Measurements from ENCODE around the gene LAMC2. TPM values are rescaled to one million over a fixed set of nuclear protein-coding genes. Genes with fewer than 3 reads are reported as not detected.
"Not testable (repeated sequence)": the region's sequence is repeated elsewhere in the genome, so short reads cannot be mapped to it uniquely, and the experiment has no call there.

The LAMC2 gene
- total RNA-seq, 2 experiments from 2014 or later, result not detected

- no peak for DNase-seq
- Mint-ChIP-seq H3K4me3 (no peak overlapping the region), H3K9me3 (no peaks in the 10 kb centered on the region), H3K36me3 (no peaks in the 10 kb centered on the region), H3K27ac (no peak overlapping the region), H3K27me3 (peaks cover 9% of the 10 kb centered on the region), H3K4me1 (no peaks in the 10 kb centered on the region)
These were observed 86.4 kb downstream of the LAMC2 start for GRCh38 chr1:183272390-183272848.

DNA sequence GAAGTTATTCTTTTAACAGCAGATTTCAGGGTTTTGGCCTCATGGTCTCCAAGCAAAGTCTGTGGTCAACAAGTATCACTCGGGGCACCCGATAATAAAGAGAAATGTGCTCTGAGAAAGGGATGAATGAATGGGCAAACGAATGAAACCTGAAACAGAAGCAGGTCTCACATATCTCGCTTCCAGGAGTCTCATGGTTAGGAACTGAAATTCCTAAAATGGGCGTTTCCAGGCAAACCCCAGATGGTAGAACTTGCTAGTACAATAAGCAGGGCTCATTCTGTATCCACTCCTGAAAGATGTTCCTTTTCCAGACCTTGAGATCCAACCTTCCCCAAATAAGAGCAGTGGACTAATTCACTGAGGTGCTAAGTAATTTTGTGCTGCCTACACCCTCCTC is 87.2 kb downstream of the LAMC2 start:
- no peak overlapping the region for H3K27ac Mint-ChIP-seq
- H3K4me3 Mint-ChIP-seq, result no peak overlapping the region
- no peaks in the 10 kb centered on the region for H3K36me3 Mint-ChIP-seq
- no peak for DNase-seq
- peaks cover 3% of the 10 kb centered on the region for H3K27me3 Mint-ChIP-seq
- H3K4me1 Mint-ChIP-seq, result no peaks in the 10 kb centered on the region
- H3K9me3 Mint-ChIP-seq, result no peaks in the 10 kb centered on the region

GRCh38 chr1:183273984-183274383 is 87.9 kb downstream of the LAMC2 start:
- H3K36me3 Mint-ChIP-seq, H3K27ac Mint-ChIP-seq, H3K4me1 Mint-ChIP-seq, H3K4me3 Mint-ChIP-seq, H3K27me3 Mint-ChIP-seq, DNase-seq, H3K9me3 Mint-ChIP-seq: not testable (repeated sequence)

DNA sequence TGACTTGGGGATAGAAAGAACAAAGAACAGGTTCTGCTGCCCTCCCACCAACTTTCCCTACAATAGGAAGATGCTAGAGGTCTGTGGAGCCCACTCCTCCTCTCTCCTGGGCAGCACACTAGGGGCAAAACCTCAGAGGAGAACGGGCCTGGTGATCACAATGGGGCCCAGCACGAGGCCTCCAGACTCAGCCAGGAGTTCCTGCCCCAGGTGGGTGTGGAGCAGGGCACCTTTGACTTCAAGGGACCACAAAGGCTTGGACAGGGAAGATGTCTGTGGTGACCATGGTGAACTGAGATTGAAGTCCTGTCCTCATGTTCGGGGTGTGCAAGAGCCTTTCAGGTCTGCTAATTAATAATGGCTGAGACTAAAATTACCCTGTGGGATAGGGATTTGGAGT is 88.8 kb downstream of the LAMC2 start:
- DNase-seq, result no peak
- H3K4me1 Mint-ChIP-seq, result no peaks in the 10 kb centered on the region
- H3K27me3 Mint-ChIP-seq, result peaks cover 3% of the 10 kb centered on the region
- H3K9me3 Mint-ChIP-seq, result no peaks in the 10 kb centered on the region
- no peak overlapping the region for H3K27ac Mint-ChIP-seq
- H3K4me3 Mint-ChIP-seq, result no peak overlapping the region
- no peaks in the 10 kb centered on the region for H3K36me3 Mint-ChIP-seq

DNA sequence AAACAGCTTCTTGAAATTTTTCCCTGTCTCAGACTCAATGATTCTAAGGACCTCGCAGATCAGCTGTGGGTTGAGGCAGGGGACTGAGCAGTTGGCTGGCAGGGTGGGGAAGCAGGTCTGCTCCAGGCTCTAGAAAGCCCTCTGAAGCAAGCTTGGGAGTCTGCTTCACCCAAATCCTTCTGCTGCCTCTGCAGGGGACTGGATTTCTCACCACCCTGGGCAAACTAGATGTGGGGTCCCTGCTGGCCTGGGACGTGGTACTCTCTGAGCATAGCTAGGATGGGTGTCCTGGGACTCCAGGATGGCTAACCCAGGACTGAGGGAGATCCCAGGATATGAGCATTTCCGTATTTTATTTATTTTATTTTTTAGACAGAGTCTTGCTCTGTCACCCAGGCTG is 89.3 kb downstream of the LAMC2 start:
- H3K27ac Mint-ChIP-seq, result no peak overlapping the region

GRCh38 chr1:183276386-183277080 is 90.5 kb downstream of the LAMC2 start:
- Mint-ChIP-seq H3K36me3 (no peaks in the 10 kb centered on the region), H3K27me3 (peaks cover 5% of the 10 kb centered on the region), H3K4me1 (no peaks in the 10 kb centered on the region), H3K9me3 (no peaks in the 10 kb centered on the region), H3K4me3 (no peak overlapping the region), H3K27ac (no peak overlapping the region)
- no peak for DNase-seq

More for the DNA sequence above, 89.3 kb downstream of the LAMC2 start:
- no peak overlapping the region for H3K4me3 Mint-ChIP-seq
- no peaks in the 10 kb centered on the region for H3K9me3 Mint-ChIP-seq
- H3K36me3 Mint-ChIP-seq, result no peaks in the 10 kb centered on the region
- H3K4me1 Mint-ChIP-seq, result no peaks in the 10 kb centered on the region
- no peak for DNase-seq
- H3K27me3 Mint-ChIP-seq, result peaks cover 3% of the 10 kb centered on the region

GRCh38 chr1:183277821-183278738 is 92.0 kb downstream of the LAMC2 start:
- DNase-seq, result no peak
- peaks cover 15% of the 10 kb centered on the region for H3K27me3 Mint-ChIP-seq
- H3K36me3 Mint-ChIP-seq, result no peaks in the 10 kb centered on the region
- H3K9me3 Mint-ChIP-seq, result no peaks in the 10 kb centered on the region
- H3K4me3 Mint-ChIP-seq, result no peak overlapping the region
- no peaks in the 10 kb centered on the region for H3K4me1 Mint-ChIP-seq
- H3K27ac Mint-ChIP-seq, result no peak overlapping the region

DNA sequence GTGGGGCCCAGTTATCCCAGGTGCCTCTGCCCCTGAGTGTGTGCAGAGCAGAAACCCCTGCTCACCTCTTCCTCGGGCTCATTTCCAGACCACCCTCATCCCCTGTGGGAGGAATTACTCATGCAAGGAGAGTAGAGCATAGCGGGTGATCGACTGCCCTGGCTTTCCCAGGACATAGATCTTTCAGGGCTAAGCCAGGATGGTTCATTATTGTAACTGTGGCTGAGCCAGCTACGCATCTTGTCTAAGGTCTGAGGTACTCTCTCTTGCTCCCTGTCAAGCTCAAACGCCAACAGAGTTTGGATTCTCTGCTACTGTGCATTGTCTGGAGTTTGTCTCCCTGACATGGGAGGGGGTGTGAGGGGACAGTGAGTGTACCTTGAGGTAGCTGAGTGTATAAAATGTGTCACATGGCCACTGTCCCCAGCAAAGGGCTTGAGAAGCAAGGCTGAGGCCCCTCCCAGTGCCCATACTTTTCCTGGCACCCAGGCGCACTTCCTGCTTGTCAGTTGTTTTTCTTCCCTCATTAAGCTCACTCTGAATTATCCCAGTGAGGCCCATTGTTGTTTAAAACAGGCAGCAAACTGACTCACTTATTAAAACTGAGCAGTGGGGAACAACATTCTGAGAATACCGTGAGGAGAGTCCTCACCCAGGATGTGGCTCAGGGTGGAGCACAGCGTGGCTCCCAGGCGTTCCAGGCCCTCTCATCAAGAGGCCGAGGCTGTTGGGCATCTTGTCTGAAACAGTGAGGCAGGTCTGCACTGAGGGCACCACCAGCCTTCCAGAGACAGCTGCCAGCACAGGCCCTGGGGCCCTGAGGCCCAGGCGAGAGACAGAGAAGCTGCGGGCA is 92.9 kb downstream of the LAMC2 start:
- H3K4me3 Mint-ChIP-seq, result no peak overlapping the region
- no peak overlapping the region for H3K27ac Mint-ChIP-seq
- no peaks in the 10 kb centered on the region for H3K4me1 Mint-ChIP-seq
- H3K36me3 Mint-ChIP-seq, result no peaks in the 10 kb centered on the region
- DNase-seq, result no peak
- H3K27me3 Mint-ChIP-seq, result peaks cover 15% of the 10 kb centered on the region
- no peaks in the 10 kb centered on the region for H3K9me3 Mint-ChIP-seq

DNA sequence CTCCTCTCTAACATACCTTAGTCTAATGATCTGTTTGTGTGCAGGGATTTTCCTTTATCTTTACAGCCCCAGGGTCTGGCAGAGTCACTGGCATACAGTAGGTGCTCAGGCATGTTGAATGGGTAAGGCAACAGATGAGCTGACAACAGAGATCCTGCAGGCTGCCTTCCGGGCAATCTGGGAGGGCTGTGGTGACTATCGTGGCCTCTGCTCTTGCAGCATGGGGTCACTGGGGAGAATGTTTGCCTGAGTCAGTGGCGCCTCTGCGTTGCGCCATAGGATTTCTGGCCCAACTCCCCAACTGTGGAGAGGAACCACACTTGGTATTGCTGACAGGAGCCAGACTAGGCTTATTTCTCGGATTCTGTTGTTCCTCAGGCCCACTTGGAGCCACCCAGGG is 93.8 kb downstream of the LAMC2 start:
- H3K9me3 Mint-ChIP-seq, result no peaks in the 10 kb centered on the region
- no peak for DNase-seq
- H3K27ac Mint-ChIP-seq, result no peak overlapping the region
- no peaks in the 10 kb centered on the region for H3K4me1 Mint-ChIP-seq
- H3K36me3 Mint-ChIP-seq, result no peaks in the 10 kb centered on the region
- H3K27me3 Mint-ChIP-seq, result peaks cover 19% of the 10 kb centered on the region
- H3K4me3 Mint-ChIP-seq, result no peak overlapping the region

GRCh38 chr1:183281039-183281438 is 95.0 kb downstream of the LAMC2 start:
- H3K9me3 Mint-ChIP-seq, result no peaks in the 10 kb centered on the region
- H3K27me3 Mint-ChIP-seq, result peaks cover 17% of the 10 kb centered on the region
- no peaks in the 10 kb centered on the region for H3K36me3 Mint-ChIP-seq
- no peaks in the 10 kb centered on the region for H3K4me1 Mint-ChIP-seq
- no peak overlapping the region for H3K4me3 Mint-ChIP-seq
- H3K27ac Mint-ChIP-seq, result no peak overlapping the region
- DNase-seq, result no peak

DNA sequence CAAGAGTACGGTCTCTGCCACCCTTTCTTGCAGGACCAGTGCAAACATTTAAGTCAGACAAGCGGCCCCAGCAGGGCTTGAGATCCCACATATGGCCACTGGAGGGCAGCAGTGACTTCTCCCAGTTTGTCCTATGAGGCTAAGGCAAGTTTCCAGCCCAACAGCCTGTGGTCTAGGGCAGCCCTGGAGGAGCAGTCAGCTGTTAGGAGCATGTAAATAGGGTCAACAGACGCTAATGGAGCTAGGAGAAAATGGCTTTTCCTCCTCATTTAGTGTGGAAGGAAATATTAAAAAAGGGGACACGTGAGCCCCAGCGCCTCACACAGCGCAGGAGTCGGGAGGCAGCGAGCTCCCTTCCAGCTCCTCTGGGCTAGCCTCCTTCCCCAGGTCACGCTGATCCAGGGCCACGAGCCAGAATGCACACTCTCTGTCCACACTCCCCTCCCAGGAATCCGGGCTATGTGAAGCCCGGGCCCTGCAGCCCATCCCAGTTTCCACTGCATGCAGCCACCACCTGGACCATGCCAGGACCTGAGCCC is 95.6 kb downstream of the LAMC2 start:
- H3K36me3 Mint-ChIP-seq, result no peaks in the 10 kb centered on the region
- no peaks in the 10 kb centered on the region for H3K9me3 Mint-ChIP-seq

GRCh38 chr1:183282101-183282855 is 96.2 kb downstream of the LAMC2 start:
- H3K4me3 Mint-ChIP-seq, result no peak overlapping the region
- H3K27me3 Mint-ChIP-seq, result peaks cover 17% of the 10 kb centered on the region
- no peaks in the 10 kb centered on the region for H3K4me1 Mint-ChIP-seq
- H3K27ac Mint-ChIP-seq, result no peak overlapping the region
- DNase-seq, result no peak
- no peaks in the 10 kb centered on the region for H3K9me3 Mint-ChIP-seq
- H3K36me3 Mint-ChIP-seq, result no peaks in the 10 kb centered on the region

More for the DNA sequence above, 95.6 kb downstream of the LAMC2 start:
- no peaks in the 10 kb centered on the region for H3K4me1 Mint-ChIP-seq
- H3K27ac Mint-ChIP-seq, result no peak overlapping the region
- DNase-seq, result peak; percentile 64
- H3K27me3 Mint-ChIP-seq, result peaks cover 17% of the 10 kb centered on the region
- H3K4me3 Mint-ChIP-seq, result no peak overlapping the region

DNA sequence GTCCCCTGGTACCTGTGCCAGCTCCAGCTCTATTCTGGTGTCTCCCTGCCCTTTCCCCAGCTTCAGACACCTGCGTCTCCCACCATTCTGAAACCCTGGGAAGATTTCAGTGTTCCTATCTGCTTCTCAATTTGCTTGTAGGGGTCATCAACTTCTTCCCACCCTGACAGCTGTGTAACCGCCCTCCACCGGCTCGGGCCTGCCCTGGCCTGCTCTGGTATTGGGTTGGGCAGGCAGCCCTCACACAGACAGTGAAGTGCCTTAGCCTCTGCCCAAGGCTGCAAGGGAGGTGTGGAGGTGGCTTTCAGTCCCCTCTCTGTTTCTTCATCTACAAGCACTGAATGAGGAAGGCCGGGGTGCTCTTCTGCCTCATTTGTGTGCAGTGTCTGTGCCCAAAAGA is 97.2 kb downstream of the LAMC2 start:
- H3K27me3 Mint-ChIP-seq, result peaks cover 17% of the 10 kb centered on the region
- no peaks in the 10 kb centered on the region for H3K4me1 Mint-ChIP-seq
- H3K27ac Mint-ChIP-seq, result no peak overlapping the region
- no peaks in the 10 kb centered on the region for H3K9me3 Mint-ChIP-seq
- no peaks in the 10 kb centered on the region for H3K36me3 Mint-ChIP-seq
- DNase-seq, result no peak
- H3K4me3 Mint-ChIP-seq, result no peak overlapping the region

GRCh38 chr1:183284086-183284485 is 98.0 kb downstream of the LAMC2 start:
- H3K27me3 Mint-ChIP-seq, result peaks cover 17% of the 10 kb centered on the region
- no peaks in the 10 kb centered on the region for H3K4me1 Mint-ChIP-seq
- no peak overlapping the region for H3K4me3 Mint-ChIP-seq
- no peaks in the 10 kb centered on the region for H3K36me3 Mint-ChIP-seq
- no peak overlapping the region for H3K27ac Mint-ChIP-seq
- no peak for DNase-seq
- no peaks in the 10 kb centered on the region for H3K9me3 Mint-ChIP-seq
